H9 (cell line): Measurements from ENCODE around the gene RBKS. TPM values are rescaled to one million over a fixed set of nuclear protein-coding genes. Genes with fewer than 3 reads are reported as not detected.

Source experiments
- DNase-seq: peaks from one replicate; pipeline ENCODE4 v3.0.0-alpha.2; 2017
- H2AFZ ChIP-seq: one replicate; pipeline ENCODE4 v1.6.1; 2013; ENCODE audit warnings: mild to moderate bottlenecking, low read length, control low read depth, moderate library complexity
- H2AK5ac ChIP-seq: 2 replicates; pipeline ENCODE4 v1.6.1; 2013; ENCODE audit warnings: low read length, control low read depth, mixed read lengths; ENCODE audit not compliant: insufficient read length
- H2BK120ac ChIP-seq: one replicate; pipeline ENCODE4 v1.6.1; 2013; ENCODE audit warnings: low read depth, mild to moderate bottlenecking, low read length, control low read depth, inconsistent platforms; ENCODE audit not compliant: poor library complexity, severe bottlenecking
- H2BK12ac ChIP-seq: 2 replicates; pipeline ENCODE4 v1.6.1; 2013; ENCODE audit warnings: low read length, control low read depth, mixed read lengths, low read depth; ENCODE audit not compliant: insufficient read length
- H2BK15ac ChIP-seq: 2 replicates; pipeline ENCODE4 v1.6.1; 2013; ENCODE audit warnings: low read depth, low read length, control low read depth
- H2BK20ac ChIP-seq: one replicate; pipeline ENCODE4 v1.6.1; 2013; ENCODE audit warnings: low read depth, mild to moderate bottlenecking, low read length, control low read depth, inconsistent platforms; ENCODE audit not compliant: poor library complexity, severe bottlenecking
- H2BK5ac ChIP-seq: 2 replicates; pipeline ENCODE4 v1.6.1; 2013; ENCODE audit warnings: low read length, control low read depth, mixed read lengths; ENCODE audit not compliant: insufficient read length
- H3K14ac ChIP-seq: 2 replicates; pipeline ENCODE4 v1.6.1; 2013; ENCODE audit warnings: low read length, control low read depth; ENCODE audit not compliant: insufficient read depth
- H3K18ac ChIP-seq: 2 replicates; pipeline ENCODE4 v1.6.1; 2013; ENCODE audit warnings: low read depth, mild to moderate bottlenecking, mixed read lengths, low read length, control low read depth; ENCODE audit not compliant: insufficient read length
- H3K23ac ChIP-seq: 2 replicates; pipeline ENCODE4 v1.6.1; 2013; ENCODE audit warnings: low read length, control low read depth, mixed read lengths, low read depth; ENCODE audit not compliant: insufficient read length
- H3K23me2 ChIP-seq: 2 replicates; pipeline ENCODE4 v1.6.1; 2013; ENCODE audit warnings: low read depth, mild to moderate bottlenecking, mixed read lengths, low read length, control low read depth; ENCODE audit not compliant: insufficient read length, poor library complexity, severe bottlenecking
- H3K27ac ChIP-seq: 2 replicates; pipeline ENCODE4 v1.5.1; 2013; ENCODE audit warnings: low read length, control low read depth, mixed read lengths, low read depth; ENCODE audit not compliant: insufficient read length
- H3K27me3 ChIP-seq: 2 replicates; pipeline ENCODE4 v1.6.1; 2013; ENCODE audit warnings: low read length, control low read depth, inconsistent platforms; ENCODE audit not compliant: insufficient read depth
- H3K4ac ChIP-seq: 2 replicates; pipeline ENCODE4 v1.6.1; 2013; ENCODE audit warnings: low read depth, mild to moderate bottlenecking, control low read depth, inconsistent platforms, low read length, moderate library complexity
- H3K4me1 ChIP-seq: 2 replicates; pipeline ENCODE4 v1.6.1; 2013; ENCODE audit warnings: low read length, control low read depth, inconsistent platforms; ENCODE audit not compliant: insufficient read depth
- H3K4me2 ChIP-seq: 2 replicates; pipeline ENCODE4 v1.6.1; 2013; ENCODE audit warnings: low read length, control low read depth, mixed read lengths; ENCODE audit not compliant: insufficient read length, insufficient read depth
- H3K56ac ChIP-seq: 2 replicates; pipeline ENCODE4 v1.6.1; 2013; ENCODE audit warnings: low read depth, mild to moderate bottlenecking, mixed read lengths, low read length, control low read depth; ENCODE audit not compliant: insufficient read length
- H3K79me1 ChIP-seq: 2 replicates; pipeline ENCODE4 v1.6.1; 2013; ENCODE audit warnings: low read depth, mild to moderate bottlenecking, moderate library complexity, low read length, control low read depth, inconsistent platforms; ENCODE audit not compliant: insufficient read depth, poor library complexity, severe bottlenecking
- H3K79me2 ChIP-seq: 2 replicates; pipeline ENCODE4 v1.6.1; 2013; ENCODE audit warnings: low read length, control low read depth, inconsistent platforms; ENCODE audit not compliant: insufficient read depth
- H3K9ac ChIP-seq: 2 replicates; pipeline ENCODE4 v1.6.1; 2013; ENCODE audit warnings: low read length, control low read depth, mixed read lengths; ENCODE audit not compliant: insufficient read length; ENCODE audit errors: extremely low read depth
- H3K9me3 ChIP-seq: one replicate; pipeline ENCODE4 v1.6.1; 2013; ENCODE audit warnings: low read depth, low read length, inconsistent platforms; ENCODE audit not compliant: control insufficient read depth
- H3T11ph ChIP-seq: one replicate; pipeline ENCODE4 v1.6.1; 2013; ENCODE audit warnings: mild to moderate bottlenecking, low read length, control low read depth, inconsistent platforms
- H4K20me1 ChIP-seq: one replicate; pipeline ENCODE4 v1.6.1; 2013; ENCODE audit not compliant: control insufficient read depth, insufficient read length, insufficient read depth
- H4K5ac ChIP-seq: 2 replicates; pipeline ENCODE4 v1.6.1; 2013; ENCODE audit warnings: low read depth, mild to moderate bottlenecking, mixed read lengths, low read length, control low read depth; ENCODE audit not compliant: insufficient read length
- H4K8ac ChIP-seq: replicated peaks from 2 replicates; pipeline ENCODE4 v1.6.1; 2013; ENCODE audit warnings: low read length, control low read depth, mixed read lengths, low read depth; ENCODE audit not compliant: insufficient read length
- H4K91ac ChIP-seq: 2 replicates; pipeline ENCODE4 v1.6.1; 2013; ENCODE audit warnings: low read depth, mild to moderate bottlenecking, moderate library complexity, mixed read lengths, low read length, control low read depth; ENCODE audit not compliant: insufficient read length
- H3K27ac Mint-ChIP-seq, 3 experiments: 2 replicates in 2 of 3; 3 replicates in 1 of 3; pipeline ENCODE4 v1.8.0; 2020 to 2021; ENCODE audit warnings: mixed read lengths in 3 of 3, mild to moderate bottlenecking in 1 of 3, moderate library complexity in 1 of 3
- H3K27me3 Mint-ChIP-seq: 2 replicates; pipeline ENCODE4 v1.8.0; 2021; ENCODE audit warnings: low read depth, mild to moderate bottlenecking, moderate library complexity, mixed read lengths
- H3K36me3 Mint-ChIP-seq, 3 experiments: 2 replicates in 2 of 3; 3 replicates in 1 of 3; pipeline ENCODE4 v1.8.0; 2020 to 2021; ENCODE audit warnings: low read depth in 3 of 3, mixed read lengths in 3 of 3; ENCODE audit not compliant: insufficient read depth in 1 of 3
- H3K4me1 Mint-ChIP-seq, 2 experiments: 2 replicates each; pipeline ENCODE4 v1.8.0; 2020; ENCODE audit warnings: mixed read lengths in 2 of 2
- H3K4me3 Mint-ChIP-seq, 2 experiments: 2 replicates in 1 of 2; 3 replicates in 1 of 2; pipeline ENCODE4 v1.8.0; 2020 to 2021; ENCODE audit warnings: mild to moderate bottlenecking in 2 of 2, mixed read lengths in 2 of 2, moderate library complexity in 1 of 2
- H3K9me3 Mint-ChIP-seq, 2 experiments: 2 replicates in 1 of 2; 3 replicates in 1 of 2; pipeline ENCODE4 v1.8.0; 2020; ENCODE audit warnings: mild to moderate bottlenecking in 2 of 2, mixed read lengths in 2 of 2, moderate library complexity in 1 of 2
- WGBS: extraction: QIAGEN DNeasy Blood & Tissue Kit; methylation state at CpG from one replicate; pipeline ENCODE4 v1.1.7; 2013; ENCODE audit warnings: missing lambda C conversion rate, low lambda C conversion rate, mixed read lengths; ENCODE audit not compliant: insufficient read length; ENCODE audit errors: extremely low coverage; 5-methylcytosine and 5-hydroxymethylcytosine counted together
- total RNA-seq: library from RNA; stranded (reverse); gene quantifications from 2 replicates; pipeline ENCODE4 v1.2.1, GENCODE V29; 2021
- TF ChIP-seq, protein P1 (sequence below): fragments of 200-600 bp; sonication (generic); conservative IDR thresholded peaks from 3 replicates; pipeline ENCODE4 v1.8.0; 2021; ENCODE audit warnings: antibody characterized with exemption, mild to moderate bottlenecking

The RBKS gene
- total RNA-seq, 1 experiment from 2014 or later = 2.3 TPM

DNA sequence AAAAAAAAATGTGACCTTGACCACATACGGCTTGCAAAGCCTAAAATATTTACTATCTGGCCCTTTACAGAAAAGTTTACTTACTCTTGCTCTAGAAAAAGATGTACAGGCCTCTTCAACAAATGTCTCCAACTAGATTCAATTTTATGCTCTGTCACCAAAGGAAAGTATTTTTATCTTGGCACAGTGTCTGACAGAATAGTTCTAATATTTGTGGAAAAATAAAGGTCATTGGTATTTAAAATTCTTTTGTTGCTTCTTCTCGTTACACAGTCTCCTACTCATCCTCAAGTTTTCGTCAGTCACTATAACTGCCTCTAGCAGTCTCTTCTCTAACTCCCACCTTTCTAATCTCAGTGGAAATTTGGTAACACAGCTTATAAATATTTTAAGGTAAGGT lies 1.4 kb downstream of the RBKS start:
- H3K27ac Mint-ChIP-seq = no peak overlapping the region
- H3K23me2 ChIP-seq = no peaks in the 10 kb centered on the region
- H3K9me3 Mint-ChIP-seq = no peaks in the 10 kb centered on the region
- no peak overlapping the region for H4K91ac ChIP-seq
- H3T11ph ChIP-seq = no peak overlapping the region
- no peaks in the 10 kb centered on the region for H3K79me2 ChIP-seq
- no peak overlapping the region for H4K5ac ChIP-seq
- H3K4me3 Mint-ChIP-seq = 0 out of 5 replicates have a peak overlapping the region, but pooled peaks of 1 of the 2 experiments have one; percentile 98
- H4K20me1 ChIP-seq = no peaks in the 10 kb centered on the region
- H3K56ac ChIP-seq = no peak overlapping the region
- H3K79me1 ChIP-seq = no peaks in the 10 kb centered on the region
- H4K8ac ChIP-seq = no peak overlapping the region
- H2BK120ac ChIP-seq = no peak overlapping the region
- no peaks in the 10 kb centered on the region for H3K27me3 ChIP-seq
- no peak overlapping the region for H2BK20ac ChIP-seq
- H3K36me3 Mint-ChIP-seq = no peaks in the 10 kb centered on the region
- H2AFZ ChIP-seq = no peak overlapping the region
- H2BK12ac ChIP-seq = no peak overlapping the region
- DNase-seq = no peak
- no peaks in the 10 kb centered on the region for H3K4me1 ChIP-seq
- no peak overlapping the region for H3K4me2 ChIP-seq
- H3K23ac ChIP-seq = no peak overlapping the region
- no peaks in the 10 kb centered on the region for H3K9me3 ChIP-seq
- H3K18ac ChIP-seq = no peak overlapping the region
- no peak overlapping the region for H2BK5ac ChIP-seq
- H3K4me1 Mint-ChIP-seq = peaks cover 6 to 10% of the 10 kb centered on the region in 2 experiments
- H3K27me3 Mint-ChIP-seq = no peaks in the 10 kb centered on the region
- no peak overlapping the region for H3K27ac ChIP-seq
- no CpG with 5 or more reads among the region's 3 CpGs for WGBS
- no peak overlapping the region for H3K14ac ChIP-seq
- TF ChIP-seq, protein P1, sequence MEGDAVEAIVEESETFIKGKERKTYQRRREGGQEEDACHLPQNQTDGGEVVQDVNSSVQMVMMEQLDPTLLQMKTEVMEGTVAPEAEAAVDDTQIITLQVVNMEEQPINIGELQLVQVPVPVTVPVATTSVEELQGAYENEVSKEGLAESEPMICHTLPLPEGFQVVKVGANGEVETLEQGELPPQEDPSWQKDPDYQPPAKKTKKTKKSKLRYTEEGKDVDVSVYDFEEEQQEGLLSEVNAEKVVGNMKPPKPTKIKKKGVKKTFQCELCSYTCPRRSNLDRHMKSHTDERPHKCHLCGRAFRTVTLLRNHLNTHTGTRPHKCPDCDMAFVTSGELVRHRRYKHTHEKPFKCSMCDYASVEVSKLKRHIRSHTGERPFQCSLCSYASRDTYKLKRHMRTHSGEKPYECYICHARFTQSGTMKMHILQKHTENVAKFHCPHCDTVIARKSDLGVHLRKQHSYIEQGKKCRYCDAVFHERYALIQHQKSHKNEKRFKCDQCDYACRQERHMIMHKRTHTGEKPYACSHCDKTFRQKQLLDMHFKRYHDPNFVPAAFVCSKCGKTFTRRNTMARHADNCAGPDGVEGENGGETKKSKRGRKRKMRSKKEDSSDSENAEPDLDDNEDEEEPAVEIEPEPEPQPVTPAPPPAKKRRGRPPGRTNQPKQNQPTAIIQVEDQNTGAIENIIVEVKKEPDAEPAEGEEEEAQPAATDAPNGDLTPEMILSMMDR = no peak
- no peak overlapping the region for H3K4ac ChIP-seq
- no peak overlapping the region for H2AK5ac ChIP-seq
- no peak overlapping the region for H2BK15ac ChIP-seq
- no peak overlapping the region for H3K9ac ChIP-seq
